CD4-positive, alpha-beta T cell treated with Interleukin-6 for 4 hours (primary cell): Measurements from ENCODE around the gene PXDN.
A peak's percentile ranks its signal among the peaks of the same experiment; 100 is the strongest.

Source experiments
- DNase-seq: peaks from one replicate; pipeline ENCODE4 v3.0.0-alpha.2; 2020; ENCODE audit warnings: mixed read lengths

The PXDN gene

GRCh38 chr2:1754461-1755170 is 10.3 kb upstream of the PXDN start:
- DNase-seq: no peak

DNA sequence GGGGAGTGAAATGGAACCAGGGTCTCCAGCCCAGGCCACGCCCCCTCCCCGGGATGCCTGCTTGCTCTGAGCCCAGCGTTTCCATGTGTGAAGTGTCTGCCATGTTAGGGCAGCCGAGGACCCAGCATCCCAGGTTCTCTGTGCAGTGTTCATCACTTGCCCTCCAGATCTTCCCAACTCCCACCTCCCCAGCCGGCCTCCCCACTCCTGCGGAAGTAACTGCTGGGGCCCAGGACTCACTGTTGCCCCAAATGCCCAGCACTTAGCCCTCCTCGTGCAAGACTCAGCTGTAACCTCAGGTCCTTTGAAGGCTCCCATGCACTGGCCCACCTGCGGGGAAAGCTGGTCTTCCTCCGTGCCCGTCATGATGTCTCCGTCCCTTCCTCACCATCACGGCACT is 9.7 kb upstream of the PXDN start:
- no peak for DNase-seq

DNA sequence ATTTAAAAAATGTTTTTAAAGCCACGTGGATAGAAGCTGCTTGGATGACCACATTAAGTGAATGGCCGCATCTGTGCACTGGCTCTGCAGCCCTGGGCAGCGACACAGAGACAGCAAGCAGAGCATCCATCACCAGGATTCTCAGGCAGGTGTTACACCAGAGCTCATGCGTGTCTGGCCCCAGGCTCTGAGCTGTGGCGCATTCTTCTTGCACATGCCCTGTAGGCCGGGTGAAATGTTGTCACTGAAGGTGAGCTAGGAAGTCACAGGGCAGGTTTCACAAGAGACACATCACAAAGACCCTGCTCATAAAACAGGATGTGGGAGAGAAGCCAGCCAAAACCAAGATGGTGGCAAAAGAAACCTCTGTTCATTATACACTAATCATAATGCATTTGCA is 8.4 kb upstream of the PXDN start:
- no peak for DNase-seq

DNA sequence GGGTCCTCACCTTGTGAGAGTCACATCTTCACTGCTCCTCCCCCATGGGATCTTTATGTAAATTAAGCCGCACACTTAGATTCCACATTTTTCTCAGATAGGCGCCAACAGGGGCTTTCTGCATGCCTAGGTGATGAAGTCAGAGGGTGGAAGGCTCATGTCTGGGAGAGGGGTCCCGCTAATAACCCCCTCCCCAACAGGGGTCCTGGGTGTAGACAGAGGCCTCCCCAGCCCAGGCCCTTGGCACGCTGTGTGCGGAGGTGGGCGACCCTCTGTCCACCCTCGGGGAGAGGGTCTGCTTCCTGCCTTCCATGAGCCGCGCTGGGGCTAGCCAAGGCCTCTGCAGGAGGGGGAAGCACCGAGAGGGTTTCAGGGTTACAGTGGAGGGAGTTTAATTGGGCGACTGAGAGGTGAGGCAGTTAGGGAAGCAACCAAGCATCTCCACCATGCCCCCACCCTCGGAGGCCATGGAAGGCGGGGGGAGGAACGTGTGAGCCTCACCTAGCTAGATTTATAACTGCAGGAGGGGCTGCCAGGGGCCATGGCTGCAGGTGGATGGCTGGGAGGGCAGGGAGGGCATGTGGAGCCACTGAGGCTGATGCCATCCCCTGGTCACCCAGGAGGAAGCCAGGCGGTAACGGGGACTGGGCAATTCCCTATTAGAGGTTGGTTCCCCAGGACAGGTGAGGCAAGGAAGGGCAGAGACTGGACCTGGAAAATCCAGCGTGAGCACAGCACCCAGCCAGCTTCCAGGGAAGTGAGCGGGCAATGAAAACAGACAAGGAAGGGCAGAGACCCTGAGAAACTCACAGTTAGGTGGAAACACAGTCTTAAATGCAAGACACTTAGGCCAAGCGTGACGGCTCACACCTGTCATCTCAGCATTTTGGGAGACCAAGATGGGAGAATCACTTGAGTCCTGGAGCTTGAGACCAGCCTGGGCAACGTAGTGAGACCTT is 7.7 kb upstream of the PXDN start:
- no peak for DNase-seq

- peak; percentile 14 for DNase-seq
Measured at GRCh38 chr2:1750933-1751766, 6.8 kb upstream of the PXDN start.

GRCh38 chr2:1750270-1750932 is 6.1 kb upstream of the PXDN start:
- no peak for DNase-seq

DNA sequence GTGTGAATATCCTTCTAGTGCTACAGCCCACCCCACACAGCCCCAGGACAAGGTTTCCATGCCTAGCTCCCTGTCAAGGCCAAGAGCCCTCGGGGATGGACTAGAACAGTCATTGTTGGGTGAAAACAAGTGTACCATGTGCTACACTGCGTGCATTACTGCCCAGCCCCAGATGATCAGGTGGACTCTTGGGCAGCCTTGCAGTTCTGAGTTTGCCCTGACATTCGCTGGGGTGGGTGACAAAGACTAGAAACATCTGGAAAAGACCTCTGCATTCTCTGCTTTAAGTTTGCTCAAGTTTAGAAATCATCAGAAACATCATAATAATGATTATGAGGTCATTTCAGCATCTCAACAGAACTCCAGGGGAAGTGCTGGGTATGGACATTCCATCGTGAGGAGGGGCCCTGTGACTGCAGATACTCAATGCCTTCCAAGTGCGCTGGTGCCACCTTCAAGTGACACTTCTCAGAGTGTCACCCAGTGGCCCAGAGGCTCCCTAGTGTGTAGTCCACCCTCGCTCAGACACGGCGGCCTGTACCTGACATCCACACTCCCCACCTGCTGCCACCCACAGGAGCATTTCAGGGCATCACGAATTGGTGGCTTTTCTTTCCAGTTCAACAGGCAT is 5.3 kb upstream of the PXDN start:
- DNase-seq: no peak

GRCh38 chr2:1748741-1749488 is 4.6 kb upstream of the PXDN start:
- no peak for DNase-seq

DNA sequence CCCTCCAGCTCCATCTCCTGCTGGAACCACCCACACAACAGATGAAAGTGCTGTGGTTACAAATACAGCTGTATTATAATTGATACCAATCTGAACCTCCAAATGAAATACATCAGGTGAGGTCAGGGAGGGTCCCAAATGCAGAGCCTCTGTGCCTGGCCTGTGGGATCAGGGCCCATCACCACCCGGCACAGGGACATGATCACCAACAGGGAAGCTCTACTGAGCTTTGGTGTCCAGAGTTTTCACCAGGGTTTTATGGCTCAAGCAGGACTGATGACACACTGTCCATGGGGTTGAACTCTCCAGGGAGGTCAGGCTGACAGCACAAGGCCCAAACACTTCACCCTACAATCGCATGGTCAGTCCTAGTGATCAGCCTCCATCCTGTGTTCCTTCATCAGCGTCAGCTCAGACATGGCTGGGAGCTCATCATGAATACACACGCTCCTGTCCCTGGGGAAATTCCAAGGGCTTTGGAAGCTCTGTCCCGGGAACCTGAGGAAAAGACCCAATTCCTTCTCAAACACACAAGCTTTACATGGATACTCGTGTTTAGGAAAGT is 3.9 kb upstream of the PXDN start:
- DNase-seq: no peak

DNA sequence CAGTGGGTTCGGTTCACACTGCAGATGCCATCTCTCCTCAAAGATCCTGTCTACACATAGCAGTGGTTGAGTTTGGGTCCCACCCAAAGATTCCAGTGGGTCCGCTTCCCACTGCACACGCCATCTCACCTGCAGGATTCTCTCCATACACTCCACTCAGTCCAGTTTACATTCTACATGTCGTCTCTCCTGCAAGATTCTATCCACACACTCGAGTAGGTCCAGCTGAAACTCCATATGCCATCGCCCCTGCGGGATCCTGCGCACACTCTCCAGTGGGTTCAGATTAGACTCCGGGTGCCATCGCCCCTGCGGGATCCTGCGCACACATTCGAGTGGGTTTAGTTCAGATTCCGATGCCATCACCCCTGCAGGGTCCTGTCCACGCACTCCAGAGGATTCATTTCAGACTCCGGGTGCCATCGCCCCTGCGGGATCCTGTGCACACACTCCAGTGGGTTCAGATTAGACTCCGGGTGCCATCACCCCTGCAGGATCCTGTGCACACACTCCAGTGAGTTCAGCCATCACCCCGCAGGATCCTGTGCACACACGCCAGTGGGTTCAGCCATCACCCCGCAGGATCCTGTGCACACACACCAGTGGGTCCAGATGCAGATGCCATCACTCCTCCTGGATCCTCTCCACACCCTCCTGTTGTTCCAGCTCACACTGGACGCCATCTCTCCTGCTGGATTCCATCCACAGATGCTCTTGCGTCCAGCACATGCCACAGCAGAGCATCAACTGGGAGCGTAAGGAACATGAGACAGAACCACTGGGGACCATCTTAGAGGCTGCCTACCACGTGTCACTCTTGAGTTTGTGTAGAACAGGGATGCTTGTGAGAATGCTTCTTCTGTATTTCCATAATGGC is 3.0 kb upstream of the PXDN start:
- no peak for DNase-seq

DNA sequence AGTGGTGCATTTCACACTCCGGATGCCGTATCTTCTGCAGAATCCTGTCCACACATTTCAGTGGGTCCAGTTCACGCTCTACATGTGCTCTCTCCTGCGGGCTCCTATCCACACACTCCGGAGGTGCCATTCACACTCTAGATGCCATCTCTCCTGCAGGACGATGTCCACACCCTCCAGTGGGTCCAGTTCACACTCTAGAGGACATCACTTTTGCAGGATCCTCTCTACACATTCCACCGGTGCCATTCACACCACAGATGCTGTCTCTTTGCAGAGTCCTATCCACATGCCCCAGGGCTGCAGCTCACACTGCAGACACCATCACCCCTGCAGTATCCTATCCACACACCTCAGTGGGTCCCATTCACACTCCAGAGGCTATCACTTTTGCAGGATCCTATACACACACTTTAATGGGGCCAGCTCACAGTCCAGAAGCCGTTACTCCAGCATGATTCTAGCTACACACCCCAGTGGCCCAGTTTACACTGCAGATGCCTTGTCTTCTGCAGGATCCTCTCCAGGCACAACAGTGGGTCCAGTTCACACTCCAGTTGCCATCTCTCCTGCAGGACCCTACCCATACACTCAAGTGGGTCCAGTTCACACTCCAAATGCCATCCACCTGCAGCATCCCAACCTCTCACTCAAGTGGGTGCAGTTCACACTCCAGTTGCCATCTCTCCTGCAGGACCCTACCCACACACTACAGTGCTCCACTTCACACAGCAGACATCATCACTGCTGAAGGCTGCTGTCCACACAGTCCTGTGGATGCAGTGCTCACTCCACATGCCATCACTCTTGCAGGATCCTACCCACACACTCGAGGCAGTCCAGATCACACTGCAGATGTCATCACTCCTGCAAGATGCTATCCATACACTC is 2.1 kb upstream of the PXDN start:
- DNase-seq: no peak

- DNase-seq: no peak
Measured at GRCh38 chr2:1745171-1746023, 1.1 kb upstream of the PXDN start.

GRCh38 chr2:1744151-1744445 is 217 bp downstream of the PXDN start:
- no peak for DNase-seq

DNA sequence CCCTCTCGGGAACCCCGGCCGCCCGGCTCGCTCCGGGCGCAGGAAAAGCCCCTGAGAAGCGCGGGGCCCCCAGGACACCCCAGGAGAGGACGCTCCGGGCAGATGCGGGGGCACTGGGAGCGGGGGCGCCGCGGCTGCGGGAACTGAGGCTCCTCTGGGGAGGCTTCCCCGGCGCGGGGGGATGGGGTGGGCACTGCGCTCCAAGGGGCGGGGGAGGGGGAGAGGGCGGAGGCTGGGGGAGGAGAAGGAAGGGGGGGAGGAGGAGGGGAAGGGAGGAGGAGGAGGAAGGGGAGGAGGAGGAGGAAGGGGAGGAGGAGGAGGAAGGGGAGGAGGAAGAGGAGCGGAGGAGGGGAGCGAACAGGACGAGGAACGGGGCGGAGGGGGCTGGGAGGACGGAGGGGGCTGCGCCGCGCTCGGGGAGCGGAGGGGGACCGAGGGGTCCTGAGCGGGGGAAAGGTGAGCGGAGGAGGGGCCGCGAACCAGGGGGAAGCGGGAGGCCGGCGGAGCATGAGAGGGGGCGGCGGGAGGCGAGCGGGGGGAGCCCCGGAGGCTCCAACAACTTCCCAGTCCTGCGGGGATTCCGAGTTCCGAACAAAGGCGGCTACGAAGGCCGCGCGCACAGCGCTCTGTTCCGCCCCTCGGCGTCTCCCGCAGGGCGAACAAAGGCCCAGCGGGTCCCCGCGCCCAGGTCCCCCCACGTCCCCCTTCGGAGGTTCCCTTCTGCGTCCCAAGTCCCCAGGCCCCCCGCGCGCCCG is 742 bp downstream of the PXDN start:
- DNase-seq: no peak

GRCh38 chr2:1742681-1743395 is 1.5 kb downstream of the PXDN start:
- no peak for DNase-seq

DNA sequence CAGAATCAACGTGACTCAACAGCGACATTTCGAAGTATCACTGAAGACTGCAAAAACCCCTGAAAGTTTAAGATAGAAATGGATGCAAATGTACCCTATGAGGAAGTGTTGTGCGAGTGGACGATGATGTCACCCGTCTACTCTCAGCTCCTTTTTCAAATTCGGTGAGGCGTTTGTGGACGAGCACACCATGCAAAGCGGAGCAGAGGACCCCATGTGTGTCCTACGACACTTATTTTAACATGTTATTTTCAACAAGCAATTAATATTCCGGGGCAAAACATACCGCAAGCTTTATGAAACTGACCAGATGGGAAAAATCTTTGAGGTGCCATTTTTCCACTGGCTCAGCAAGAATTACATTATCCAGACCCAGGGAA is 2.0 kb downstream of the PXDN start:
- DNase-seq: no peak

GRCh38 chr2:1741851-1742250 is 2.5 kb downstream of the PXDN start:
- DNase-seq: no peak
